Muscle of back (tissue), 11 donors: ENCODE results near the gene GALNT16. TPM values are rescaled to one million over a fixed set of nuclear protein-coding genes. Genes with fewer than 3 reads are reported as not detected.

Experiments
- DNase-seq, 3 donors: peaks; one replicate each; pipeline versions ENCODE4 v3.0.0 to v3.0.0-alpha.2; 2013
- polyA plus RNA-seq, 10 donors: library from polyadenylated mRNA; unstranded; fragments of 120-200 nt; gene quantifications; one replicate each; pipeline ENCODE4 v1.2.1, GENCODE V29; 2013; ENCODE audit not compliant: insufficient read length in 10 of 10

GALNT16 gene
- polyA plus RNA-seq, 10 donors: 20.6 to 45.8 (median 29.4) TPM

GRCh38 chr14:69334576-69334975, 74.6 kb downstream of the GALNT16 start:
- DNase-seq: no peak

- DNase-seq: no peak
These were observed 75.4 kb downstream of the GALNT16 start for GRCh38 chr14:69335371-69335771.

- no peak for DNase-seq
These were observed 78.0 kb downstream of the GALNT16 start for GRCh38 chr14:69337984-69338383.

- DNase-seq: no peak
These were observed 79.5 kb downstream of the GALNT16 start for GRCh38 chr14:69339426-69339825.

GRCh38 chr14:69342928-69343525, 83.1 kb downstream of the GALNT16 start:
- DNase-seq: no peak

- DNase-seq: no peak
These were observed 84.2 kb downstream of the GALNT16 start for GRCh38 chr14:69344171-69344570.

- no peak for DNase-seq
These were observed 85.4 kb downstream of the GALNT16 start for GRCh38 chr14:69345402-69345801.

- DNase-seq: no peak
These were observed 86.8 kb downstream of the GALNT16 start for GRCh38 chr14:69346710-69347109.

- DNase-seq: no peak
These were observed 89.3 kb downstream of the GALNT16 start for GRCh38 chr14:69349091-69349777.

GRCh38 chr14:69350892-69351291, 90.9 kb downstream of the GALNT16 start:
- no peak for DNase-seq

GRCh38 chr14:69351385-69351784, 91.4 kb downstream of the GALNT16 start:
- no peak for DNase-seq

GRCh38 chr14:69351911-69352310, 92.0 kb downstream of the GALNT16 start:
- DNase-seq: no peak

GRCh38 chr14:69353168-69353567, 93.2 kb downstream of the GALNT16 start:
- no peak for DNase-seq

GRCh38 chr14:69354383-69355153, 94.6 kb downstream of the GALNT16 start:
- DNase-seq: no peak

GRCh38 chr14:69355154-69355597, 95.2 kb downstream of the GALNT16 start:
- DNase-seq: peak in 1 of 3 donors; percentile 22

- DNase-seq: peak in 2 of 3 donors; percentile 16 to 61
These were observed 95.8 kb downstream of the GALNT16 start for GRCh38 chr14:69355607-69356281.

GRCh38 chr14:69356903-69357543, 97.1 kb downstream of the GALNT16 start:
- DNase-seq: no peak

- DNase-seq: no peak
These were observed 97.7 kb downstream of the GALNT16 start for GRCh38 chr14:69357544-69358200.

GRCh38 chr14:69358233-69358963, 98.4 kb downstream of the GALNT16 start:
- DNase-seq: no peak

- DNase-seq: no peak
These were observed 99.0 kb downstream of the GALNT16 start for GRCh38 chr14:69358966-69359365.
